ENCODE measurements around the gene BLOC1S4. TPM values are rescaled to one million over a fixed set of nuclear protein-coding genes. Genes with fewer than 3 reads are reported as not detected.

BLOC1S4 gene
- total and polyA plus RNA-seq, 4 donors = 4.9 to 7.7 (median 5.4) TPM

DNA sequence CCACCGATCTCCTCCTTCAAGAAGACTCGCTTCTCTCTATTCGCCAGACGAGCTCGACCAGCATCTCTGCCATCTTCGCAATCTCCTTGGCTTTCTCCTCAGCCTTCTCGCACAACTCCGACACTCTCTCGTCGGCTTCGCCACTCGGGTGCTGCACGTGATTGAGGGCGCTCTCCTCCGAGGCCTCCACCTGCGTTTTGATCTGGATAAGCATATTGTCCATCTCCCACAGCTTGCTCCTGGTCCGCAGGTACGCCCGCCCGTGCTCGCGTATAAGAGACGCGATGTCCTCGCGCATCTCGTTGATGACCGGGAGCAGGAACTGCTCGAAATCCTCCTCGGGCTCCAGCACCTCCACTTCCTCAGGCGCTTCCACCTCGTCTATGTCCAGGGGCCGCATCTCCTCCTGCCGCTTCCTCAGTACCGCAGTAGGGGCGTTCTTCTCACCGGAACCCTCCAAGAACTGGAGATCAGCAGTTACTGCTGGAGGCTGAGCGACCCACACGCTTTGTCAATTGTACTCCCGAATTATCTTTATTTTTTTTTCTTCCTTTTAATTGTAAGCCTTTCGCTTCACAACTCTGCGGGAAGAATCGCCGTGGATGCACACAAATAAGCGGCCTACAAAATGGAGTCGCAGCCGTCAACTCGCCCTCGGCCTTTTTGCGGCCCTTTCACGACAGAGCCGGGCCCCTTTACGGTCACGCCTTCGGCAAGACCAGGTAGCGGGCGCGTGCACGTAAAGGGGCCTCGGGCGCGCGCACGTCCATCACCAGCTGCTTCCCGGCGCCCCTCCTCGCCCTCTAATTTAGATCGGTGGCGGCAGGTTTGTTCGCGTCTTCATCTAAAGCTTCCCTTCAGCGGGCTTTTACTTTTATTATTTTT lies 6.5 kb upstream of the BLOC1S4 start, which contains the start of gene MRFAP1L1:
Gene MRFAP1L1, minus strand, starts transcription at position 636 of the 885 bp plus-strand sequence. Its CDS starts 236 bp downstream, at position 400.
- no peaks in the 10 kb centered on the region for H3K27me3 ChIP-seq (ENCODE audit: control insufficient read depth in 4 of 4, insufficient read depth in 4 of 4, low read length in 3 of 4)
- under 1% methylated on average over 72 of the region's 72 CpGs for WGBS
- peaks cover 11 to 40% (median 33%) of the 10 kb centered on the region in 4 donors for H3K4me1 ChIP-seq (ENCODE audit: control insufficient read depth in 4 of 4, insufficient read depth in 4 of 4, low read length in 3 of 4)
- peak; percentile 95 for DNase-seq (ENCODE audit: low spot score)
- peak; percentile 27 for TF ChIP-seq NR2F2 (IDR thresholded peaks at IDR 0.05)
- peak in 1 of 2 donors; percentile 81 for TF ChIP-seq EGR1 (IDR thresholded peaks at IDR 0.05; ENCODE audit: low read depth in 2 of 2)
- TF ChIP-seq FOXA1 (IDR thresholded peaks at IDR 0.05) = no peak
- peak; percentile 27 for TF ChIP-seq TAF1 (conservative IDR thresholded peaks at IDR 0.05)
- TF ChIP-seq HNF4A (conservative IDR thresholded peaks at IDR 0.05) = peak; percentile 9 to 21
- no peak for TF ChIP-seq FOXA2 (IDR thresholded peaks at IDR 0.05)
- TF ChIP-seq JUND (IDR thresholded peaks at IDR 0.05) = no peak
- peak; percentile 99 for TF ChIP-seq YY1 (IDR thresholded peaks at IDR 0.05)
- TF ChIP-seq, protein P1, sequence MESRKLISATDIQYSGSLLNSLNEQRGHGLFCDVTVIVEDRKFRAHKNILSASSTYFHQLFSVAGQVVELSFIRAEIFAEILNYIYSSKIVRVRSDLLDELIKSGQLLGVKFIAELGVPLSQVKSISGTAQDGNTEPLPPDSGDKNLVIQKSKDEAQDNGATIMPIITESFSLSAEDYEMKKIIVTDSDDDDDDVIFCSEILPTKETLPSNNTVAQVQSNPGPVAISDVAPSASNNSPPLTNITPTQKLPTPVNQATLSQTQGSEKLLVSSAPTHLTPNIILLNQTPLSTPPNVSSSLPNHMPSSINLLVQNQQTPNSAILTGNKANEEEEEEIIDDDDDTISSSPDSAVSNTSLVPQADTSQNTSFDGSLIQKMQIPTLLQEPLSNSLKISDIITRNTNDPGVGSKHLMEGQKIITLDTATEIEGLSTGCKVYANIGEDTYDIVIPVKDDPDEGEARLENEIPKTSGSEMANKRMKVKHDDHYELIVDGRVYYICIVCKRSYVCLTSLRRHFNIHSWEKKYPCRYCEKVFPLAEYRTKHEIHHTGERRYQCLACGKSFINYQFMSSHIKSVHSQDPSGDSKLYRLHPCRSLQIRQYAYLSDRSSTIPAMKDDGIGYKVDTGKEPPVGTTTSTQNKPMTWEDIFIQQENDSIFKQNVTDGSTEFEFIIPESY (IDR thresholded peaks at IDR 0.05) = peak; percentile 93
- TF ChIP-seq GABPA (IDR thresholded peaks at IDR 0.05 in 1 of 2, conservative IDR thresholded peaks at IDR 0.05 in 1 of 2) = peak in 1 of 2 donors; percentile 74
- TF ChIP-seq, protein P2, sequence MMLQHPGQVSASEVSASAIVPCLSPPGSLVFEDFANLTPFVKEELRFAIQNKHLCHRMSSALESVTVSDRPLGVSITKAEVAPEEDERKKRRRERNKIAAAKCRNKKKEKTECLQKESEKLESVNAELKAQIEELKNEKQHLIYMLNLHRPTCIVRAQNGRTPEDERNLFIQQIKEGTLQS (IDR thresholded peaks at IDR 0.05) = no peak
- TF ChIP-seq, protein P3, sequence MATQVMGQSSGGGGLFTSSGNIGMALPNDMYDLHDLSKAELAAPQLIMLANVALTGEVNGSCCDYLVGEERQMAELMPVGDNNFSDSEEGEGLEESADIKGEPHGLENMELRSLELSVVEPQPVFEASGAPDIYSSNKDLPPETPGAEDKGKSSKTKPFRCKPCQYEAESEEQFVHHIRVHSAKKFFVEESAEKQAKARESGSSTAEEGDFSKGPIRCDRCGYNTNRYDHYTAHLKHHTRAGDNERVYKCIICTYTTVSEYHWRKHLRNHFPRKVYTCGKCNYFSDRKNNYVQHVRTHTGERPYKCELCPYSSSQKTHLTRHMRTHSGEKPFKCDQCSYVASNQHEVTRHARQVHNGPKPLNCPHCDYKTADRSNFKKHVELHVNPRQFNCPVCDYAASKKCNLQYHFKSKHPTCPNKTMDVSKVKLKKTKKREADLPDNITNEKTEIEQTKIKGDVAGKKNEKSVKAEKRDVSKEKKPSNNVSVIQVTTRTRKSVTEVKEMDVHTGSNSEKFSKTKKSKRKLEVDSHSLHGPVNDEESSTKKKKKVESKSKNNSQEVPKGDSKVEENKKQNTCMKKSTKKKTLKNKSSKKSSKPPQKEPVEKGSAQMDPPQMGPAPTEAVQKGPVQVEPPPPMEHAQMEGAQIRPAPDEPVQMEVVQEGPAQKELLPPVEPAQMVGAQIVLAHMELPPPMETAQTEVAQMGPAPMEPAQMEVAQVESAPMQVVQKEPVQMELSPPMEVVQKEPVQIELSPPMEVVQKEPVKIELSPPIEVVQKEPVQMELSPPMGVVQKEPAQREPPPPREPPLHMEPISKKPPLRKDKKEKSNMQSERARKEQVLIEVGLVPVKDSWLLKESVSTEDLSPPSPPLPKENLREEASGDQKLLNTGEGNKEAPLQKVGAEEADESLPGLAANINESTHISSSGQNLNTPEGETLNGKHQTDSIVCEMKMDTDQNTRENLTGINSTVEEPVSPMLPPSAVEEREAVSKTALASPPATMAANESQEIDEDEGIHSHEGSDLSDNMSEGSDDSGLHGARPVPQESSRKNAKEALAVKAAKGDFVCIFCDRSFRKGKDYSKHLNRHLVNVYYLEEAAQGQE (IDR thresholded peaks at IDR 0.05) = peak; percentile 74
- TF ChIP-seq RXRA (IDR thresholded peaks at IDR 0.05) = peak in 1 of 2 donors; percentile 44
- TF ChIP-seq, protein P4, sequence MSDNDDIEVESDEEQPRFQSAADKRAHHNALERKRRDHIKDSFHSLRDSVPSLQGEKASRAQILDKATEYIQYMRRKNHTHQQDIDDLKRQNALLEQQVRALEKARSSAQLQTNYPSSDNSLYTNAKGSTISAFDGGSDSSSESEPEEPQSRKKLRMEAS (IDR thresholded peaks at IDR 0.05) = peak; percentile 90
- peak; percentile 50 to 51 for TF ChIP-seq RAD21 (IDR thresholded peaks at IDR 0.05)
- H3K36me3 ChIP-seq (ENCODE audit: control insufficient read depth in 4 of 4, insufficient read depth in 3 of 4, low read depth in 1 of 4, low read length in 3 of 4) = no peaks in the 10 kb centered on the region
- H3K9ac ChIP-seq (ENCODE audit: low read depth in 1 of 2, low read length in 2 of 2) = peak within 1 kb of the TSS; percentile 77 to 99
- peak within 1 kb of the TSS; percentile 73 to 98 (median 92) for H3K4me3 ChIP-seq (ENCODE audit: low read depth in 1 of 3, low read length in 3 of 3)
- peak within 1 kb of the TSS; percentile 86 to 87 for H3K27ac ChIP-seq (ENCODE audit: low read depth in 1 of 2, low read length in 2 of 2)
- H3K9me3 ChIP-seq (ENCODE audit: control insufficient read depth in 4 of 4, low read length in 3 of 4) = no peaks in the 10 kb centered on the region

DNA sequence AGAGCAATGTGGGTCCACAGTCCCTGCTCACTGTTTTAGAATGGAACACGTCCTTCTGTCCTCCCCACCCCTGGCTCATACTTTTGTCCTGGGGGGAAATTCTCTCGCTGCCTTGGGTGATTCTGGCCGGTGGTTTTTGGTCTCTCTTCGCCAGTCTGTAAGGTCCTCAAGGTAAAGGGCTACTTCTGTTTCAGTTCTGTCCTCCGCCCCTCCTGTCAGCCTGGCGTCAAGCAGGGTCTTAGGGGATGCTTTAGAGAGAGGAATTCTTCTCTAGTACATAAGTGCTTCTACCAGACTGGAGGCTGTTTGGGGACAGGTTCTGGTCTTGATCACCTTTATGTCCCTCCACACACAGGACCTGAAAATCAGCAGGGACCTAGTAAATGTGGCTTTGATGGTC lies 5.7 kb upstream of the BLOC1S4 start:
- DNase-seq (ENCODE audit: low spot score) = no peak
- H3K4me3 ChIP-seq (ENCODE audit: low read depth in 1 of 3, low read length in 3 of 3) = peak overlapping the region; percentile 58 to 98 (median 73)
- 8% methylated on average over 6 of the region's 6 CpGs for WGBS
- H3K4me1 ChIP-seq (ENCODE audit: control insufficient read depth in 4 of 4, insufficient read depth in 4 of 4, low read length in 3 of 4) = peaks cover 11 to 41% (median 33%) of the 10 kb centered on the region in 4 donors
- no peaks in the 10 kb centered on the region for H3K9me3 ChIP-seq (ENCODE audit: control insufficient read depth in 4 of 4, low read length in 3 of 4)
- no peaks in the 10 kb centered on the region for H3K36me3 ChIP-seq (ENCODE audit: control insufficient read depth in 4 of 4, insufficient read depth in 3 of 4, low read depth in 1 of 4, low read length in 3 of 4)
- peak overlapping the region in 1 of 2 donors; percentile 92 for H3K9ac ChIP-seq (ENCODE audit: low read depth in 1 of 2, low read length in 2 of 2)
- TF ChIP-seq, protein P2 (IDR thresholded peaks at IDR 0.05) = no peak
- TF ChIP-seq, protein P1 (IDR thresholded peaks at IDR 0.05) = no peak
- TF ChIP-seq RAD21 (IDR thresholded peaks at IDR 0.05) = no peak
- TF ChIP-seq, protein P4 (IDR thresholded peaks at IDR 0.05) = no peak
- H3K27ac ChIP-seq (ENCODE audit: low read depth in 1 of 2, low read length in 2 of 2) = peak overlapping the region in 1 of 2 donors; percentile 48
- no peaks in the 10 kb centered on the region for H3K27me3 ChIP-seq (ENCODE audit: control insufficient read depth in 4 of 4, insufficient read depth in 4 of 4, low read length in 3 of 4)
